Calu3 (cell line): ENCODE results near the gene RPS15. TPM values are rescaled to one million over a fixed set of nuclear protein-coding genes. Genes with fewer than 3 reads are reported as not detected.
A peak's percentile ranks its signal among the peaks of the same experiment; 100 is the strongest.

Experiments
- BruUV-seq: library from RNA; stranded (reverse); fragments of 400-500 nt; replicated peaks from 2 replicates; lab custom pipeline; 2021; lab: Mats Ljungman, UMichigan
- CTCF ChIA-PET: fragments of 300-600 bp; sonication (Branson Sonifier 250); formaldehyde crosslinking; loops from one replicate; lab custom pipeline; 2022; ENCODE audit warnings: antibody characterized with exemption; lab: Charles Lee
- DNase-seq: peaks from one replicate; pipeline ENCODE4 v3.0.0; 2022
- H3K27ac Mint-ChIP-seq: one replicate; pipeline ENCODE4 v1.8.0; 2022; ENCODE audit warnings: mixed read lengths; ENCODE audit not compliant: unreplicated experiment
- H3K27me3 Mint-ChIP-seq: one replicate; pipeline ENCODE4 v1.8.0; 2022; ENCODE audit warnings: mixed read lengths; ENCODE audit not compliant: unreplicated experiment
- H3K36me3 Mint-ChIP-seq: one replicate; pipeline ENCODE4 v1.8.0; 2022; ENCODE audit warnings: mild to moderate bottlenecking, moderate library complexity, mixed read lengths; ENCODE audit not compliant: insufficient read depth, unreplicated experiment
- H3K4me1 Mint-ChIP-seq: one replicate; pipeline ENCODE4 v1.8.0; 2022; ENCODE audit warnings: mild to moderate bottlenecking, low read depth, mixed read lengths; ENCODE audit not compliant: unreplicated experiment
- H3K4me3 Mint-ChIP-seq: one replicate; pipeline ENCODE4 v1.8.0; 2022; ENCODE audit warnings: mild to moderate bottlenecking, low read depth, moderate library complexity, mixed read lengths; ENCODE audit not compliant: unreplicated experiment
- H3K9me3 Mint-ChIP-seq: one replicate; pipeline ENCODE4 v1.8.0; 2022; ENCODE audit warnings: low read depth, mixed read lengths; ENCODE audit not compliant: unreplicated experiment
- CTCF ChIP-seq: fragments of 200-600 bp; IDR thresholded peaks from one replicate; pipeline ENCODE4 v1.8.0; 2022; ENCODE audit warnings: antibody characterized with exemption; ENCODE audit not compliant: unreplicated experiment
- intact Hi-C: fragments of 100-400 bp; cut with micrococcal nuclease; formaldehyde crosslinking; loops from one replicate; pipeline ENCODE4 v1.10.0; 2022; ENCODE audit not compliant: unreplicated experiment
- total RNA-seq: library from RNA; stranded (reverse); gene quantifications from 2 replicates; pipeline ENCODE4 v1.2.3, GENCODE V29; 2022

Gene RPS15
- total RNA-seq, 1 experiment from 2014 or later, result 628 TPM

GRCh38 chr19:1441677-1442438 is 3.7 kb downstream of the RPS15 start:
- DNase-seq, result no peak
- no TSS peak for BruUV-seq
- Mint-ChIP-seq H3K27ac (no peak overlapping the region), H3K27me3 (peaks cover 3% of the 10 kb centered on the region), H3K4me1 (no peaks in the 10 kb centered on the region), H3K36me3 (peaks cover 71% of the 10 kb centered on the region), H3K4me3 (no peak overlapping the region), H3K9me3 (no peaks in the 10 kb centered on the region)
- TF ChIP-seq CTCF, result no peak
- CTCF ChIA-PET, result no interaction called here
- intact Hi-C loops, result no loop called here

GRCh38 chr19:1445185-1445931 is 7.2 kb downstream of the RPS15 start:
- TF ChIP-seq CTCF, result peak; percentile 65
- Mint-ChIP-seq H3K9me3 (no peaks in the 10 kb centered on the region), H3K27me3 (peaks cover 37% of the 10 kb centered on the region), H3K4me3 (peak overlapping the region; percentile 69), H3K36me3 (peaks cover 53% of the 10 kb centered on the region), H3K4me1 (no peaks in the 10 kb centered on the region), H3K27ac (no peak overlapping the region)
- DNase-seq, result peak; percentile 72
- intact Hi-C loops, result no loop called here
- no TSS peak for BruUV-seq
- CTCF ChIA-PET, result interaction anchor here (1.0 kb wide), 1 partner anchor 9 kb away, joined by 3 read pairs; no protein-coding TSS in a partner anchor

- CTCF ChIA-PET, result interaction anchor here (0.7 kb wide), 1 partner anchor 36 kb away, joined by 3 read pairs; no protein-coding TSS in a partner anchor
- intact Hi-C loops, result no loop called here
- Mint-ChIP-seq H3K27ac (no peak overlapping the region), H3K9me3 (no peaks in the 10 kb centered on the region), H3K36me3 (peaks cover 45% of the 10 kb centered on the region), H3K4me1 (no peaks in the 10 kb centered on the region), H3K4me3 (peak overlapping the region; percentile 69), H3K27me3 (peaks cover 44% of the 10 kb centered on the region)
- TF ChIP-seq CTCF, result no peak
- peak; percentile 50 for DNase-seq
- no TSS peak for BruUV-seq
These were observed 7.9 kb downstream of the RPS15 start for GRCh38 chr19:1445932-1446712.

GRCh38 chr19:1446713-1447481 is 8.7 kb downstream of the RPS15 start:
- no peak for DNase-seq
- H3K9me3 Mint-ChIP-seq, result no peaks in the 10 kb centered on the region
- no peaks in the 10 kb centered on the region for H3K4me1 Mint-ChIP-seq
- CTCF ChIA-PET, result interaction anchor here (0.7 kb wide), 1 partner anchor 37 kb away, joined by 3 read pairs; no protein-coding TSS in a partner anchor
- H3K27me3 Mint-ChIP-seq, result peaks cover 52% of the 10 kb centered on the region
- H3K4me3 Mint-ChIP-seq, result peak overlapping the region; percentile 14
- no peak for TF ChIP-seq CTCF
- peaks cover 40% of the 10 kb centered on the region for H3K36me3 Mint-ChIP-seq
- intact Hi-C loops, result no loop called here
- no TSS peak for BruUV-seq
- H3K27ac Mint-ChIP-seq, result no peak overlapping the region
